Testis (tissue), 2 donors: Measurements from ENCODE around the gene AMBN.

Experiments
- POLR2A ChIP-seq: fragments of 450-650 bp; IDR thresholded peaks from one replicate; pipeline ENCODE4 v1.6.1; 2017; ENCODE audit warnings: antibody characterized with exemption, mild to moderate bottlenecking, moderate library complexity
- TF ChIP-seq, protein P1 (sequence below), 3 experiments: fragments of 450-650 bp in 2 of 3; fragments of 200-600 bp in 1 of 3; sonication (generic) in 1 of 3; IDR thresholded peaks; one replicate each; pipeline ENCODE4 v1.5.1; 2016 to 2019; ENCODE audit warnings: antibody characterized with exemption in 3 of 3, mild to moderate bottlenecking in 2 of 3, moderate library complexity in 1 of 3

DNA sequence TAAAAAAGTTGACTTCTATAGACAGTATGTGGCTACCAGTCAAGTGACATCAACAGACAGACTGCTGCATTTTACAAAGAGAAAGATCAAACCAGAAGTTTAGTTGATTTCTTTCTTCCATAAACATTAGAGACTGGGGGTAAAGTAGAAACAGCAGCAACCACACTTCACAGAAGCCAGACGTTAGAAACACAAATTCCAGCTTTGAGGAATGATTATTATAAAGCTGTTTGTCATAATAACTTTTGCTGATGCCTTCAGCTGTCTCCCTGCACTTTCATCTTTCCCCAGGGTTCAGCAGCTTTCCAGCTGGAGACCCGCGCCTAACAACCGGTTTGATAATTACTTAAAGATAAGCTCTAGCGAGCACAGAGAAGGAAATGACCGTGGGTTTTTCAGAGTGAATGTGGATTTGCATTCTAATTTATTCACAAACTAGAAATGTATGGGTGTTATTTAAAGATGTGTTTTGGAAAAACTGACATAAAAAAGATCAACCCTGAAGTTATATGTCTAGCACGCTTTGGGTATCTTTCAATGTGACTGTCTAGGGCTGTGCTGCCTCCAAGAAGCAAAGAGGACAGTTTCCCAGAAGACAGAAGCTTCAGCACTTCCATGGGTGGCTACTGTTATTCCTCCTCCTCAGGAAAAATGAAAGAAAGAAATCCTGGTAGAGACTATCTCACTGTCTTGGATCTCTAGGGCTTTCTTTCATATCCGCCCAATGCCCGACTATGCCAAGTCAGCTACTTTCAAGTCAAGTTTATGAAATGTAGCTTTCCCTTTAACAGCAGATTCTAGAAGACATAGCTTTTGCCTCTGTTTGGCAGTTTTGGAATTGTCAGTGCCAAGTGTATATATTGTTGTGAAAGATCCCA, 21.5 kb downstream of the AMBN start:
- TF ChIP-seq POLR2A: no peak
- TF ChIP-seq, protein P1, sequence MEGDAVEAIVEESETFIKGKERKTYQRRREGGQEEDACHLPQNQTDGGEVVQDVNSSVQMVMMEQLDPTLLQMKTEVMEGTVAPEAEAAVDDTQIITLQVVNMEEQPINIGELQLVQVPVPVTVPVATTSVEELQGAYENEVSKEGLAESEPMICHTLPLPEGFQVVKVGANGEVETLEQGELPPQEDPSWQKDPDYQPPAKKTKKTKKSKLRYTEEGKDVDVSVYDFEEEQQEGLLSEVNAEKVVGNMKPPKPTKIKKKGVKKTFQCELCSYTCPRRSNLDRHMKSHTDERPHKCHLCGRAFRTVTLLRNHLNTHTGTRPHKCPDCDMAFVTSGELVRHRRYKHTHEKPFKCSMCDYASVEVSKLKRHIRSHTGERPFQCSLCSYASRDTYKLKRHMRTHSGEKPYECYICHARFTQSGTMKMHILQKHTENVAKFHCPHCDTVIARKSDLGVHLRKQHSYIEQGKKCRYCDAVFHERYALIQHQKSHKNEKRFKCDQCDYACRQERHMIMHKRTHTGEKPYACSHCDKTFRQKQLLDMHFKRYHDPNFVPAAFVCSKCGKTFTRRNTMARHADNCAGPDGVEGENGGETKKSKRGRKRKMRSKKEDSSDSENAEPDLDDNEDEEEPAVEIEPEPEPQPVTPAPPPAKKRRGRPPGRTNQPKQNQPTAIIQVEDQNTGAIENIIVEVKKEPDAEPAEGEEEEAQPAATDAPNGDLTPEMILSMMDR (IDR thresholded peaks at IDR 0.05): no peak
